Esophagus squamous epithelium (tissue), 5 donors: ENCODE results near the gene RPAP3. TPM values are rescaled to one million over a fixed set of nuclear protein-coding genes. Genes with fewer than 3 reads are reported as not detected.

Source experiments
- DNase-seq: peaks from one replicate; lab custom pipeline; 2025; lab: John Stamatoyannopoulos, UW
- H3K27ac ChIP-seq, 4 donors: fragments of 200-600 bp; sonication (generic); one replicate each; pipeline ENCODE4 v1.5.1; 2016 to 2019; ENCODE audit warnings: mild to moderate bottlenecking in 1 of 4
- H3K27me3 ChIP-seq, 4 donors: fragments of 200-600 bp; sonication (generic); 1 replicate in 3 of 4; 2 replicates in 1 of 4; pipeline versions ENCODE4 v1.5.1 to v1.6.0; 2017 to 2021; ENCODE audit warnings: antibody characterized with exemption in 1 of 4
- H3K36me3 ChIP-seq, 3 donors: fragments of 200-600 bp; sonication (generic); one replicate each; pipeline ENCODE4 v1.5.1; 2016 to 2019
- H3K4me1 ChIP-seq, 3 donors: fragments of 200-600 bp; sonication (generic); one replicate each; pipeline ENCODE4 v1.5.1; 2017 to 2019
- H3K4me3 ChIP-seq, 4 donors: fragments of 200-600 bp; sonication (generic); 1 replicate in 3 of 4; 2 replicates in 1 of 4; pipeline ENCODE4 v1.5.1; 2016 to 2019; ENCODE audit warnings: mild to moderate bottlenecking in 2 of 4, moderate library complexity in 1 of 4
- H3K9me3 ChIP-seq, 3 donors: fragments of 200-600 bp; sonication (generic); one replicate each; pipeline ENCODE4 v1.5.1; 2016 to 2019
- CTCF ChIP-seq, 6 experiments: fragments of 450-650 bp in 4 of 6; fragments of 200-600 bp in 2 of 6; sonication (generic) in 2 of 6; IDR thresholded peaks; one replicate each; pipeline ENCODE4 v1.5.1; 2016 to 2019; ENCODE audit warnings: antibody characterized with exemption in 6 of 6, mild to moderate bottlenecking in 4 of 6, moderate library complexity in 4 of 6
- POLR2A ChIP-seq, 4 donors: fragments of 450-650 bp; IDR thresholded peaks; one replicate each; pipeline ENCODE4 v1.6.1; 2017; ENCODE audit warnings: antibody characterized with exemption in 4 of 4, mild to moderate bottlenecking in 4 of 4, moderate library complexity in 3 of 4
- WGBS, 2 donors: methylation state at CpG; one replicate each; pipeline ENCODE4 v1.1.5; 2018; 5-methylcytosine and 5-hydroxymethylcytosine counted together
- intact Hi-C: fragments of 100-400 bp; cut with DNase I; formaldehyde crosslinking; loops from one replicate; pipeline ENCODE4 v1.15.0; 2022
- total RNA-seq, 4 donors: library from RNA; depleted of rRNA; stranded (reverse); fragments of >200 nt; gene quantifications; one replicate each; pipeline ENCODE4 v1.1.0, GENCODE V29; 2016
- donor health status: DM: yes; HTN: yes; CAD: no.

RPAP3 gene
- total RNA-seq, 4 donors from 2014 or later, result 7.7 to 20.3 (median 17.7) TPM

GRCh38 chr12:47709237-47709636 is 3.4 kb upstream of the RPAP3 start:
- H3K4me1 ChIP-seq, result peaks cover 2 to 34% (median 6%) of the 10 kb centered on the region in 3 donors
- TF ChIP-seq CTCF (IDR thresholded peaks at IDR 0.05), result no peak
- no peak for TF ChIP-seq POLR2A (IDR thresholded peaks at IDR 0.05)
- intact Hi-C loops, result no loop called here
- 64 to 85% methylated on average over 4 of the region's 4 CpGs for WGBS, 2 donors
- H3K4me3 ChIP-seq, result no peak overlapping the region
- peaks cover 0 to 43% (median 0%) of the 10 kb centered on the region in 3 donors for H3K36me3 ChIP-seq
- no peak overlapping the region for H3K27ac ChIP-seq
- no peak for DNase-seq
- no peaks in the 10 kb centered on the region for H3K27me3 ChIP-seq
- no peaks in the 10 kb centered on the region for H3K9me3 ChIP-seq

DNA sequence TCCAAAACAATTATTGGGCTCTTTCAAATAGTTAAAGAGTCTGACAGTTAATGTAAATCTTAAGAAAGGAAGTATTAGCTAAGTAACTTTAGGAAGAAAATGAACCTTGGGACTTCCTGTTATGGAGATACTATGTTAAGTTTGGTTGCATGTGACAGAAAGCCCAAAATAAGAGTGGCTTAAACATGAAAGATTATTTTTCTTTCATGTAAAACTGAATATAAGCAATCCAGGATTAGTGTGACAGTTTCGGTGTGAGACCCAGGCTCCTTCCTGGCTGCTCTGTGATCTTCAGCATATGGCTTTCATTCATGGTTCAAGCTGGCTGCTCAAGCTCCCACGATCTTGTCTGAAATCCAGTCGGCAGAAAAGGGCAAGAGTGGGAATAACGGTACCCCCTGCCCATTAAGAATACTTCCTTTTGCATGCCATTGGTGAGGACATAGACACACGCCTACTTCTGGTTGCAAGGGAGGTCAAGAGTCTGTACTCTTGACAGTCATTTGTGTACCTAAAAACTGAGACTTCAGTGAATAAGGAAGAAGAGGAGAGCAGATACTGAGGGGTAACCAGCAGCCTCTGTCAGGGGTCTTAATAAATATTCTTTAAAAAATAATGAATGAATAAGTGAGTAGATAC is 2.2 kb upstream of the RPAP3 start:
- Histone ChIP-seq H3K9me3 (no peaks in the 10 kb centered on the region), H3K27ac (no peak overlapping the region), H3K4me3 (no peak overlapping the region), H3K4me1 (peaks cover 2 to 44% (median 6%) of the 10 kb centered on the region in 3 donors), H3K27me3 (no peaks in the 10 kb centered on the region), H3K36me3 (peaks cover 0 to 31% (median 0%) of the 10 kb centered on the region in 3 donors)
- intact Hi-C loops, result no loop called here
- whole genome bisulfite sequencing, 2 donors, result 41 to 54% methylated on average over 5 of the region's 5 CpGs
- no peak for DNase-seq
- TF ChIP-seq CTCF (IDR thresholded peaks at IDR 0.05) (no peak), POLR2A (IDR thresholded peaks at IDR 0.05) (no peak)

DNA sequence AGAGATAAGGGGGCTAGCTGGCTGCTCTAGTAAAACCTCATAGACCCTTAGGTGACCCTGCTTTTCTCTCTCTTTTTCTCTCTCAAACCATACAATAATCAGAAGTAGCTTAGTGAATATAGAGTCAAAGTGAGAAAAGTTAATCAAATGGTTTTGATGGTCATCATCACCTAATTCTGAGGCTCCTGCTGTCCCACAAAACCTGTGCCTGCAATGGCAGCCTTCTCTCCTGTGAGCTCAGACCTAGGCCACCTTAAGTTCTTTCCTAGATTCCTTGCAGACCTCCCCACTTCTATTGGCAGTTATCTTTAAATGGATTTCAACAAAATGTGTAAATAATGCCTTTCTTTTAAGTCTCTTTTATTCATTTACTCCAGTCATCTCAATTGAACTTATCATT is 1.5 kb upstream of the RPAP3 start:
- TF ChIP-seq POLR2A (IDR thresholded peaks at IDR 0.05) (no peak), CTCF (IDR thresholded peaks at IDR 0.05) (no peak)
- intact Hi-C loops, result no loop called here
- H3K4me3 ChIP-seq, result no peak overlapping the region

DNA sequence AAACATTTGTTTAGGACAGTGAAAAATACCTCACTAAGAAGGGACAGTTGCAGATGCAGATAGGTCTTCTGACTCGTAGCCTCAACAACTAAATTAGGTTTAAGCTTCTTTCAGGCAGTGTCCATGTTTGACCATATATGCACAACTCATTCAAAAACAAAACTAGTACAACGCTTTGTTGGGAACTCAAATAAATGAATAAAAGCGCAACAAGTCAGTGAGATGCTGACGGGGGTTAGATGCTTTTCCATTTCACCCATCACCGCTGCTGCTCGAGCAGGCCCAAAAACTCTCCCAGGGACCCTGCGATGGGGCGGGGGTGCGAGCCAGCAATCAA is 633 bp downstream of the RPAP3 start:
- Histone ChIP-seq H3K27me3 (no peaks in the 10 kb centered on the region), H3K4me3 (peak overlapping the region; percentile 90 to 99 (median 94)), H3K27ac (peak overlapping the region; percentile 91 to 95 (median 94)), H3K36me3 (peaks cover 0 to 14% (median 0%) of the 10 kb centered on the region in 3 donors), H3K9me3 (no peaks in the 10 kb centered on the region), H3K4me1 (peaks cover 2 to 44% (median 6%) of the 10 kb centered on the region in 3 donors)
- intact Hi-C loops, result no loop called here
- TF ChIP-seq CTCF (IDR thresholded peaks at IDR 0.05), result no peak
- no peak for TF ChIP-seq POLR2A (IDR thresholded peaks at IDR 0.05)
- 0 to 1% methylated on average over 9 of the region's 9 CpGs for WGBS, 2 donors
- no peak for DNase-seq

More for the DNA sequence above, 1.5 kb upstream of the RPAP3 start:
- Histone ChIP-seq H3K27ac (no peak overlapping the region), H3K27me3 (no peaks in the 10 kb centered on the region), H3K36me3 (peaks cover 0 to 24% (median 0%) of the 10 kb centered on the region in 3 donors), H3K9me3 (no peaks in the 10 kb centered on the region), H3K4me1 (peaks cover 2 to 44% (median 6%) of the 10 kb centered on the region in 3 donors)
- DNase-seq, result no peak

DNA sequence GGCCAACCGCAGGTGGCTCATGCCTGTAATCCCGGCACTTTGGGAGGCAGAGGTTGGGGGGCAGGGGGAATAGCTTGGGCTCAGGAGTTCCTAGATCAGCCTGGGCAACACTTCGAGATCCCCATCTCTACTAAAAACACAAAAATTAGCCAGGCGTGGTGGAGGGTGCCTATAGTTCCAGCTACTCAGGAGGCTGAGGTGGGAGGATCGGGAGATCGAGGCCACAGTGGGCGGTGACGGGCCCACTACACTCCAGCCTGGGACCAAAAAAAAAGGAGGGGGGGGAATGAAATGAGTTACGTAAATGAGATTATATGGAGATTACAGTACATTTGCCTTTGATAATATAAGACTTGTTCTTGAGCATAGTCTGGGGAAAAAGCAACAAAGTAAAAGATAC is 1.1 kb downstream of the RPAP3 start:
- peaks cover 2 to 44% (median 6%) of the 10 kb centered on the region in 3 donors for H3K4me1 ChIP-seq
- 77 to 93% methylated on average over 8 to 9 of the region's 9 CpGs for WGBS, 2 donors

More for the DNA sequence above, 1.1 kb downstream of the RPAP3 start:
- Histone ChIP-seq H3K9me3 (no peaks in the 10 kb centered on the region), H3K27ac (peak overlapping the region in 2 of 4 donors; percentile 91 to 95), H3K4me3 (peak overlapping the region in 3 of 4 donors; percentile 90 to 96 (median 92)), H3K36me3 (peaks cover 0 to 16% (median 0%) of the 10 kb centered on the region in 3 donors), H3K27me3 (no peaks in the 10 kb centered on the region)
- no peak for DNase-seq
- TF ChIP-seq CTCF (IDR thresholded peaks at IDR 0.05) (no peak), POLR2A (IDR thresholded peaks at IDR 0.05) (no peak)
- intact Hi-C loops, result no loop called here
